ENCODE data around the gene CA11.

The CA11 gene

DNA sequence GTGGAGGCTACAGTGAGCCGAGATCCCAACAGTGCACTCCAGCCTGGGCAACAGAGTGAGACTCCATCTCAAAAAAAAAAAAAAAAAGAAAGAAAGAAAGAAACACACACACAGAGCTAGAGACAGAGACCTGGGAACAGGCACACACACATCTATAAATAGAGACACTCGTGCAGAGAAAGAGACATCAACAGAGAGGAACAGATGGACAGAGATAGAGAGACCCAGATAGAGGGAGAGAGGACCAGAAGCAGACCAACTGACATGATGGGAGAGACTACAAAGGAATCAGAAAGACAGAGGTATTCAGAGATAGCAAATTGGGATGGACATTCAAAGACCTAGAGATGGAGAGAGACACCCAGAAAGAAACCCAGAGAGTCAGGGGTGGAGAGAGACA lies 2.1 kb upstream of the CA11 start:
- TF ChIP-seq, protein P1, sequence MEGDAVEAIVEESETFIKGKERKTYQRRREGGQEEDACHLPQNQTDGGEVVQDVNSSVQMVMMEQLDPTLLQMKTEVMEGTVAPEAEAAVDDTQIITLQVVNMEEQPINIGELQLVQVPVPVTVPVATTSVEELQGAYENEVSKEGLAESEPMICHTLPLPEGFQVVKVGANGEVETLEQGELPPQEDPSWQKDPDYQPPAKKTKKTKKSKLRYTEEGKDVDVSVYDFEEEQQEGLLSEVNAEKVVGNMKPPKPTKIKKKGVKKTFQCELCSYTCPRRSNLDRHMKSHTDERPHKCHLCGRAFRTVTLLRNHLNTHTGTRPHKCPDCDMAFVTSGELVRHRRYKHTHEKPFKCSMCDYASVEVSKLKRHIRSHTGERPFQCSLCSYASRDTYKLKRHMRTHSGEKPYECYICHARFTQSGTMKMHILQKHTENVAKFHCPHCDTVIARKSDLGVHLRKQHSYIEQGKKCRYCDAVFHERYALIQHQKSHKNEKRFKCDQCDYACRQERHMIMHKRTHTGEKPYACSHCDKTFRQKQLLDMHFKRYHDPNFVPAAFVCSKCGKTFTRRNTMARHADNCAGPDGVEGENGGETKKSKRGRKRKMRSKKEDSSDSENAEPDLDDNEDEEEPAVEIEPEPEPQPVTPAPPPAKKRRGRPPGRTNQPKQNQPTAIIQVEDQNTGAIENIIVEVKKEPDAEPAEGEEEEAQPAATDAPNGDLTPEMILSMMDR (IDR thresholded peaks at IDR 0.05; ENCODE audit: insufficient read depth, low read depth, low read length, missing control alignments): no peak
- no peak overlapping the region for H3K4me3 ChIP-seq (ENCODE audit: low read depth, low read length)
- no peak for DNase-seq (ENCODE audit: low read depth)

DNA sequence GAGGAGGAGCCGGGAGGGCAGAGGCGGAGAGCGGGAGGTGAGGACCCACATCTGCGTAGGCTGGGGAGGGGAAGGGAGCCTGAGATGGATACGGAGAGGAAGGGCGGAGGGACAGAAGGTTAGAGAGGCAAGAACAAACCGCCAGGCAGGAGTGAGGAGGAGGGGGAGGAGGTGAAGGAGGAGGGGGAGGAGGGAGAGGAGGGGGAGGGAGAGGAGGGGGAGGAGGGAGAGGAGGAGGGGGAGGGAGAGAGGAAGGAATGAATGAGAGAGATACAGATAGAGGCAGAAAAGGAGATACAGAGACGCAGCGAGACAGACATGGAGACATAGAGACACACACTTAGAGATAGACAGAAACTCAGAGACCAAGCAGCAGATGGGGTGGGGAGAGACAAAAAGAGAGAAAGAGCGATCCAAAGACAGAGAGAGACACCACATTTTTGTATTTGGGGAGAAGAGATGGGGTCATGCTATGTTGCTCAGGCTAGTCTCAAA lies 782 bp upstream of the CA11 start:
- DNase-seq (ENCODE audit: low read depth): no peak
- H3K4me3 ChIP-seq (ENCODE audit: low read depth, low read length): peak overlapping the region; percentile 68
- TF ChIP-seq, protein P1 (IDR thresholded peaks at IDR 0.05; ENCODE audit: insufficient read depth, low read depth, low read length, missing control alignments): no peak

DNA sequence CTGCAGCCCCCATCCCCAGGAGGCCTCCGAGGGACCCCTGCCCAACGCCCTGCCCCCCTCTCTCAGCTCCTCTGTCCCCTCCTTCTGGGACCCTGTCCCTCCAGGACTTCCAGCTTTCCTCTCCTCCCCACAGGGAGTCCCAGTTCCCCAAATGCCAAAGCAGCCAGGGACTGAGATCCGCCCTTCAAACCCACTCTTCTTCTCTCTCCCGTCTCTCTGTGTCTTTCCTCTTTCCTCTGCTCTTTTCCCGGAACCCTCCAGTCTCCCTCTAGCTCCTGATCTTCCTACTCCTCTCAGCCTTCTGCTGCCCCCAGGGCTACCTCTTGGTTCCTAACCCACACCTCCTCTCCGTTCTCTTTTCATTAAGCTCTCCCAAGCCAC lies 377 bp downstream of the CA11 start:
- TF ChIP-seq, protein P1 (IDR thresholded peaks at IDR 0.05; ENCODE audit: insufficient read depth, low read depth, low read length, missing control alignments): no peak
- no peak for DNase-seq (ENCODE audit: low read depth)
- peak overlapping the region; percentile 68 for H3K4me3 ChIP-seq (ENCODE audit: low read depth, low read length)

DNA sequence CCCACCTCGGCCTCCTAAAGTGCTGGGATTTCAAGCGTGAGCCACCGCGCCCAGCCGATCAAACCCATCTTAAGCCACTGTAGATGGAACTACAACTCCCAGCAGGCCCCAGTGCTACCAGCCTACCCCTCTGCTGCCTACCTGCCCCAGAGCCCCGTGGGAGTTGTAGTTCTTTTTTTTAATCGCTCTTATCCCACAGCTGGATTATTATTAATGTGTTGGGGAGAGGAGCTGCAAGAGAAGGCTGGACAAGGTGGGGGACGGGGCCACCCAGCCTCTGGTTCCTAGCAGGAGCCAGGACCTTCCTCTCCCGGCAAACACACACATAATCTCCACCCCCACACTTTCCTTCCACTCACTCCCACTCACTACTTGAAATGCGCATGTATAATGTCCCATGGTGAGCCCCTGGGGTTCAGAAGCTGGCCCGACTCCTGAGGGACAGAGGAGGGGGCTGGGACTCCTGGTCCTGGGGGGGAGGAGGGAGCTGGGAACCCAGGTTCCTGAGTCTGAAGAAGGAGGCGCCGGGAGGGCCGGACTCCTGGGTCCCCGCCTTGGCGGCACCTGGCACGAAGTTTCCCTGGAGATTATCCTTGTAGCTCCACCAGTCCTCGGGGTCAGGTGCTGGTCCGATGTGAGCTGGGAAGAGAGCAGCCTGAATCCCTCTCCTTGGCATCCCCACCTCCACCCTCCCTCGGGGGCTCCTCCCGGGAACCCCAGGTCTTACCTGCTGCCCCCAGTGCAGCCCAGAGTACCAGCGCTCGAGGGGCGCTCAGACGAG lies 958 bp downstream of the CA11 start:
- TF ChIP-seq, protein P1 (IDR thresholded peaks at IDR 0.05; ENCODE audit: insufficient read depth, low read depth, low read length, missing control alignments): no peak
- H3K4me3 ChIP-seq (ENCODE audit: low read depth, low read length): 0 out of 2 replicates have a peak overlapping the region, but pooled peaks have one; percentile 3
- peak; percentile 79 for DNase-seq (ENCODE audit: low read depth)

DNA sequence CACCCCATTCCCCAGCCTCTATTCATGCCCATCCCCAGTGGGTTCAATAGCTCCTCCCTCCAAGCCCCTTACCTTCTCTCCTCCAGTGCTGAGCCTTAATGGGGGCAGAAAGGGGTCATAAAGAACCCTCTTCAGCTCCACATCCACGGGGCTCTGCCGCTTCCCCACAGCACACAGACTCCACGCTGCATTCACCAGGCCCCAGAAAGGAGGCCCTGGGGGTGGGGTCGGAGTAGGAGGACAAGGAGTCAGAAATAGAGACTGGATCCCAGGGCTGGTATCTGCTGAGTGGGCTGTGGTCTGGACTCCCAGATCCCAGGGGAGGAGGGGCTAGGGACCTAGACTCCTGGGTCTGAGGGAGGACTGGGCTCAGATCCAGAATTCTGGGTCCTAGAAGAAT lies 1.6 kb downstream of the CA11 start:
- no peak for DNase-seq (ENCODE audit: low read depth)
- H3K4me3 ChIP-seq (ENCODE audit: low read depth, low read length): no peak overlapping the region
- TF ChIP-seq, protein P1 (IDR thresholded peaks at IDR 0.05; ENCODE audit: insufficient read depth, low read depth, low read length, missing control alignments): no peak

DNA sequence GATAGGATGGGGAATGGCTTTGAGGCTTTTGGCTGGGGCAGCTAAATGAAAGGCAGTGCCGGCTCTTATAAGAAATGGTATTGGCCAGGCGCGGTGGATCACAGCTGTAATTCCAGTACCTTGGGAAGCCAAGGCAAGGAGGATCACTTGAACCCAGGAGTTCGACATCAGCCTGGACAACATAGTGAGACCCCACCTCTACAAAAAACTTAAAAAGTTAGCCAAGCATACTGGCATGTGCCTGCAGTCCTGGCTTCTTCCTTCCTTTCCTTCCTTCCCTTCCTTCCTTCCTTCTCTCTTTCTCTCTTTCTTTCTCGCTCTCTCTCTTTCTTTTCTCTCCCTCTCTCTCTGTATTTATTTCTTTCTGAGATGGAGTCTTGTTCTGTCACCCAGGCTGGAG lies 3.1 kb downstream of the CA11 start:
- TF ChIP-seq, protein P1 (IDR thresholded peaks at IDR 0.05; ENCODE audit: insufficient read depth, low read depth, low read length, missing control alignments): no peak
- DNase-seq (ENCODE audit: low read depth): no peak
- H3K4me3 ChIP-seq (ENCODE audit: low read depth, low read length): no peak overlapping the region

DNA sequence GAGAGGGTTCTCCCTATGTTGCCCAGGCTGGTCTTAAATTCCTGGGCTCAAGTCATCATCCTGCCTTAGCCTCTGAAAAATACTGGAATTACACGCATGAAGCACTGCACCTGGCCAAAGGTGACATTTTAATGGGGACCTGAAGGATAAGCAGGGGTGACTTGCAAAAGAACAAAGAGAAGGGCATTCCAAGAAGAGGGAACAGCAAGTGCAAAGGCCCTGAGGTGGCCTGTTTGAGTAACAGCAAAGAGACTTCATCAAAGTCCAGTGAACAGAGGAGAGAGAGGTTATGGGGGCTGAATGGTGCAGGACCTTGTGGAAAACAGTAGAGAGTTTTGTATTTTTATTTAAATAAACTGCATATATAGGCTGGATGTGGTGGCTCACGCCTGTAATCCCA lies 4.1 kb downstream of the CA11 start:
- H3K4me3 ChIP-seq (ENCODE audit: low read depth, low read length): no peak overlapping the region
- TF ChIP-seq, protein P1 (IDR thresholded peaks at IDR 0.05; ENCODE audit: insufficient read depth, low read depth, low read length, missing control alignments): no peak

More for the DNA sequence above, 4.1 kb downstream of the CA11 start:
- no peak for DNase-seq (ENCODE audit: low read depth)
